Measurements from ENCODE around the gene CREB3.

- no peak for TF ChIP-seq EZH2 (IDR thresholded peaks at IDR 0.05; ENCODE audit: low read depth)
- no peak for TF ChIP-seq CTCF (conservative IDR thresholded peaks at IDR 0.05)
These were observed 1.6 kb downstream of the CREB3 start for GRCh38 chr9:35734096-35734495.

Measured in PC-9 (cell line).